Lung (tissue), 12 donors: Measurements from ENCODE around the gene FMN1. TPM values are rescaled to one million over a fixed set of nuclear protein-coding genes. Genes with fewer than 3 reads are reported as not detected.
A peak's percentile ranks its signal among the peaks of the same experiment; 100 is the strongest.

Source experiments
- ATAC-seq: fragments of 200-7000 bp; cut with Tn5 transposase; one replicate; pipeline ENCODE4 v1.9.1; 2020; ENCODE audit warnings: moderate number of reproducible peaks; ENCODE audit not compliant: insufficient read depth, low FRiP score
- DNase-seq, 3 donors: peaks; one replicate each; pipeline ENCODE4 v3.0.0-alpha.2; 2013 to 2017
- H3K27ac ChIP-seq, 2 donors: one replicate each; pipeline ENCODE4 v1.5.1; 2013; ENCODE audit warnings: mild to moderate bottlenecking in 2 of 2, moderate library complexity in 2 of 2, control low read depth in 1 of 2, inconsistent platforms in 1 of 2, low read depth in 1 of 2, low read length in 1 of 2
- H3K27me3 ChIP-seq, 3 donors: one replicate each; pipeline ENCODE4 v1.5.1; 2013; ENCODE audit warnings: low read length in 2 of 3; ENCODE audit not compliant: control insufficient read depth in 3 of 3, insufficient read depth in 3 of 3
- H3K36me3 ChIP-seq, 4 donors: one replicate each; pipeline ENCODE4 v1.5.1; 2013; ENCODE audit warnings: low read length in 4 of 4, mild to moderate bottlenecking in 1 of 4, moderate library complexity in 1 of 4; ENCODE audit not compliant: control insufficient read depth in 4 of 4, insufficient read depth in 4 of 4
- H3K4me1 ChIP-seq, 5 donors: one replicate each; pipeline ENCODE4 v1.5.1; 2013; ENCODE audit warnings: low read length in 5 of 5, mild to moderate bottlenecking in 2 of 5, moderate library complexity in 1 of 5; ENCODE audit not compliant: control insufficient read depth in 5 of 5, insufficient read depth in 5 of 5
- H3K4me3 ChIP-seq: one replicate; pipeline ENCODE4 v1.5.1; 2013; ENCODE audit warnings: mild to moderate bottlenecking, control low read depth, moderate library complexity
- H3K9ac ChIP-seq, 2 donors: one replicate each; pipeline ENCODE4 v1.5.1; 2013; ENCODE audit warnings: low read length in 2 of 2, control low read depth in 1 of 2; ENCODE audit not compliant: insufficient read depth in 1 of 2
- H3K9me3 ChIP-seq, 4 donors: one replicate each; pipeline ENCODE4 v1.5.1; 2013; ENCODE audit warnings: low read length in 3 of 4, mild to moderate bottlenecking in 1 of 4, moderate library complexity in 1 of 4; ENCODE audit not compliant: control insufficient read depth in 4 of 4, insufficient read depth in 3 of 4
- CTCF ChIP-seq: IDR thresholded peaks from 2 replicates; pipeline ENCODE4 v1.5.1; 2012; ENCODE audit warnings: mild to moderate bottlenecking; ENCODE audit errors: control extremely low read depth, extremely low read depth
- whole genome bisulfite sequencing, 2 donors: extraction: QIAGEN DNeasy Blood & Tissue Kit; methylation state at CpG; one replicate each; pipeline ENCODE4 v1.1.7; 2013; 5-methylcytosine and 5-hydroxymethylcytosine counted together
- polyA plus RNA-seq, 2 donors: library from polyadenylated mRNA; stranded (reverse); fragments of 200-250 nt; gene quantifications; one replicate each; pipeline ENCODE4 v1.2.1, GENCODE V29; 2013
- total RNA-seq, 2 donors: library from RNA; depleted of rRNA in 1 of 2; stranded (reverse); fragments of >200 nt in 1 of 2; gene quantifications; one replicate each; pipeline ENCODE4 v1.2.1, GENCODE V29; 2014 to 2021
- donor health status: control.
- donor health status: control.
- donor health status: Bipolar disorder and iron deficiency.
- donor health status: healthy.
- donor health status: DM: yes; HTN: yes; CAD: no.

The FMN1 gene
- total and polyA plus RNA-seq, 4 donors = 4.6 to 45.2 (median 15.7) TPM

GRCh38 chr15:33242669-33243191, 48.2 kb upstream of the FMN1 start:
- Histone ChIP-seq H3K27ac (no peak overlapping the region), H3K9me3 (no peaks in the 10 kb centered on the region), H3K27me3 (no peaks in the 10 kb centered on the region), H3K4me1 (no peaks in the 10 kb centered on the region), H3K36me3 (no peaks in the 10 kb centered on the region), H3K4me3 (no peak overlapping the region), H3K9ac (no peak overlapping the region)
- WGBS, 2 donors = 81 to 82% methylated on average over 5 of the region's 5 CpGs
- ATAC-seq (no peak), DNase-seq (peak in 2 of 3 donors; percentile 2 to 17)
- no peak for TF ChIP-seq CTCF

- Histone ChIP-seq H3K9ac (peak overlapping the region in 1 of 2 donors; percentile 16), H3K4me3 (no peak overlapping the region), H3K4me1 (no peaks in the 10 kb centered on the region), H3K9me3 (no peaks in the 10 kb centered on the region), H3K27me3 (no peaks in the 10 kb centered on the region), H3K27ac (no peak overlapping the region), H3K36me3 (no peaks in the 10 kb centered on the region)
- DNase-seq (peak; percentile 47 to 66 (median 51)), ATAC-seq (no peak)
- 59 to 81% methylated on average over 1 of the region's 1 CpG for WGBS, 2 donors
- no peak for TF ChIP-seq CTCF
Measured at GRCh38 chr15:33242165-33242564, 47.7 kb upstream of the FMN1 start.

DNA sequence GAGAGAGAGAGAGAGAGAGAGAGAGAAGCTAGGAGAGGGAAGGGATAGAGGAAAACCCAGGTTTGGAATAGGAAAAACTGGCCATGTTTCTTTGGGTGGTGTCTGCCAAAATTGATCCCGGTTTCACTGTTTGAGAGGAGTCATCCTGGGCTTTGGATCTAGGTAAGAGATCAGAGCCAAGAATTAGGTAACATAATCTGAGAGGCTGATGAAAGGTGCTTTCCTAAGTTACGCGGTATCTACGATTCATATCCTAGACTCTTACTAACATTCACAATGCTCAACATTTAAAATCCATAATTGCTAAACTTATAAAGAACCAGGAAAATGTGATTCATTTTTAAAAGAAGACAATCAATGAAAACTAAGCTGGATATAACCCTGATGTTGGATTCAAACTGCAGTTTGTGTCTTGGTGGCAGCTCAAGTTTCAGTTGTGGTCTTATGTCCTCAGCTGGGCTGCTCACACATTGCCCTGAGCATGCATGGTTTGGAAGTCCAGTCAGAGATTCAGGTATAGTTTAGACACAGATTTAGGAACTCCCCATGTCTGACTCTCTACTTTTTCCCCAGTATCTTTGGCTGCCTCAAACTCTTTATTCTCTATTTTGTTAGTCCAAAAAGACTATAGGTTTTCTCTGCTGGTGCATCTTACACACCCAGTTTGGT, 42.5 kb upstream of the FMN1 start:
- no peaks in the 10 kb centered on the region for H3K4me1 ChIP-seq
- peaks cover 0 to 2% (median 0%) of the 10 kb centered on the region in 4 donors for H3K9me3 ChIP-seq
- H3K9ac ChIP-seq = no peak overlapping the region
- DNase-seq = no peak
- 82 to 87% methylated on average over 4 of the region's 4 CpGs for WGBS, 2 donors
- TF ChIP-seq CTCF = no peak
- no peak for ATAC-seq
- no peak overlapping the region for H3K4me3 ChIP-seq
- H3K27ac ChIP-seq = no peak overlapping the region
- H3K36me3 ChIP-seq = no peaks in the 10 kb centered on the region
- peaks cover 0 to 2% (median 0%) of the 10 kb centered on the region in 3 donors for H3K27me3 ChIP-seq
